ENCODE measurements around the gene C7. TPM values are rescaled to one million over a fixed set of nuclear protein-coding genes. Genes with fewer than 3 reads are reported as not detected.

The C7 gene
- polyA plus RNA-seq, 2 donors = 6.5 to 30.5 TPM

GRCh38 chr5:40958811-40959210 is 49.5 kb downstream of the C7 start:
- Histone ChIP-seq H3K9me3 (ENCODE audit: control insufficient read depth in 2 of 2, insufficient read depth in 1 of 2, low read depth in 1 of 2, low read length in 1 of 2) (peaks cover 2 to 4% of the 10 kb centered on the region in 2 donors), H3K27ac (ENCODE audit: low read depth in 2 of 2, low read length in 1 of 2) (no peak overlapping the region), H3K4me1 (ENCODE audit: control insufficient read depth in 2 of 2, insufficient read depth in 2 of 2, low read length in 1 of 2) (no peaks in the 10 kb centered on the region), H3K4me3 (ENCODE audit: low read depth in 1 of 2, low read length in 2 of 2) (no peak overlapping the region), H3K36me3 (ENCODE audit: control insufficient read depth in 2 of 2, insufficient read depth in 2 of 2, low read length in 1 of 2) (no peaks in the 10 kb centered on the region), H3K27me3 (ENCODE audit: control insufficient read depth in 1 of 2, insufficient read depth in 2 of 2, low read length in 2 of 2) (no peaks in the 10 kb centered on the region)
- WGBS, 2 donors = 79 to 82% methylated on average over 5 of the region's 5 CpGs

- Histone ChIP-seq H3K36me3 (ENCODE audit: control insufficient read depth in 2 of 2, insufficient read depth in 2 of 2, low read length in 1 of 2) (no peaks in the 10 kb centered on the region), H3K27me3 (ENCODE audit: control insufficient read depth in 1 of 2, insufficient read depth in 2 of 2, low read length in 2 of 2) (no peaks in the 10 kb centered on the region), H3K4me1 (ENCODE audit: control insufficient read depth in 2 of 2, insufficient read depth in 2 of 2, low read length in 1 of 2) (no peaks in the 10 kb centered on the region), H3K9me3 (ENCODE audit: control insufficient read depth in 2 of 2, insufficient read depth in 1 of 2, low read depth in 1 of 2, low read length in 1 of 2) (peaks cover 2 to 4% of the 10 kb centered on the region in 2 donors), H3K4me3 (ENCODE audit: low read depth in 1 of 2, low read length in 2 of 2) (no peak overlapping the region), H3K27ac (ENCODE audit: low read depth in 2 of 2, low read length in 1 of 2) (no peak overlapping the region)
- WGBS, 2 donors = 90 to 97% methylated on average over 1 of the region's 1 CpG
These were observed 50.7 kb downstream of the C7 start for GRCh38 chr5:40960037-40960436.

- Histone ChIP-seq H3K4me1 (ENCODE audit: control insufficient read depth in 2 of 2, insufficient read depth in 2 of 2, low read length in 1 of 2) (no peaks in the 10 kb centered on the region), H3K27ac (ENCODE audit: low read depth in 2 of 2, low read length in 1 of 2) (no peak overlapping the region)
- WGBS, 2 donors = 77 to 79% methylated on average over 4 of the region's 4 CpGs
These were observed 53.1 kb downstream of the C7 start for GRCh38 chr5:40962207-40962955.

GRCh38 chr5:40972434-40972833 is 63.1 kb downstream of the C7 start:
- Histone ChIP-seq H3K27ac (ENCODE audit: low read depth in 2 of 2, low read length in 1 of 2) (no peak overlapping the region), H3K4me3 (ENCODE audit: low read depth in 1 of 2, low read length in 2 of 2) (no peak overlapping the region), H3K9me3 (ENCODE audit: control insufficient read depth in 2 of 2, insufficient read depth in 1 of 2, low read depth in 1 of 2, low read length in 1 of 2) (no peaks in the 10 kb centered on the region), H3K4me1 (ENCODE audit: control insufficient read depth in 2 of 2, insufficient read depth in 2 of 2, low read length in 1 of 2) (no peaks in the 10 kb centered on the region), H3K36me3 (ENCODE audit: control insufficient read depth in 2 of 2, insufficient read depth in 2 of 2, low read length in 1 of 2) (no peaks in the 10 kb centered on the region), H3K27me3 (ENCODE audit: control insufficient read depth in 1 of 2, insufficient read depth in 2 of 2, low read length in 2 of 2) (no peaks in the 10 kb centered on the region)
- WGBS, 2 donors = 88 to 91% methylated on average over 2 of the region's 2 CpGs

More at GRCh38 chr5:40962207-40962955, 53.1 kb downstream of the C7 start:
- H3K27me3 ChIP-seq (ENCODE audit: control insufficient read depth in 1 of 2, insufficient read depth in 2 of 2, low read length in 2 of 2) = no peaks in the 10 kb centered on the region
- H3K9me3 ChIP-seq (ENCODE audit: control insufficient read depth in 2 of 2, insufficient read depth in 1 of 2, low read depth in 1 of 2, low read length in 1 of 2) = peaks cover 2 to 4% of the 10 kb centered on the region in 2 donors
- H3K36me3 ChIP-seq (ENCODE audit: control insufficient read depth in 2 of 2, insufficient read depth in 2 of 2, low read length in 1 of 2) = no peaks in the 10 kb centered on the region
- no peak overlapping the region for H3K4me3 ChIP-seq (ENCODE audit: low read depth in 1 of 2, low read length in 2 of 2)

- H3K36me3 ChIP-seq (ENCODE audit: control insufficient read depth in 2 of 2, insufficient read depth in 2 of 2, low read length in 1 of 2) = no peaks in the 10 kb centered on the region
- H3K27ac ChIP-seq (ENCODE audit: low read depth in 2 of 2, low read length in 1 of 2) = no peak overlapping the region
- no peaks in the 10 kb centered on the region for H3K9me3 ChIP-seq (ENCODE audit: control insufficient read depth in 2 of 2, insufficient read depth in 1 of 2, low read depth in 1 of 2, low read length in 1 of 2)
- 69 to 70% methylated on average over 3 of the region's 3 CpGs for WGBS, 2 donors
- no peaks in the 10 kb centered on the region for H3K27me3 ChIP-seq (ENCODE audit: control insufficient read depth in 1 of 2, insufficient read depth in 2 of 2, low read length in 2 of 2)
- H3K4me3 ChIP-seq (ENCODE audit: low read depth in 1 of 2, low read length in 2 of 2) = no peak overlapping the region
- H3K4me1 ChIP-seq (ENCODE audit: control insufficient read depth in 2 of 2, insufficient read depth in 2 of 2, low read length in 1 of 2) = no peaks in the 10 kb centered on the region
These were observed 64.2 kb downstream of the C7 start for GRCh38 chr5:40973364-40974004.

- no peak overlapping the region for H3K27ac ChIP-seq (ENCODE audit: low read depth in 2 of 2, low read length in 1 of 2)
- no peaks in the 10 kb centered on the region for H3K4me1 ChIP-seq (ENCODE audit: control insufficient read depth in 2 of 2, insufficient read depth in 2 of 2, low read length in 1 of 2)
- 80 to 86% methylated on average over 3 of the region's 3 CpGs for WGBS, 2 donors
- H3K4me3 ChIP-seq (ENCODE audit: low read depth in 1 of 2, low read length in 2 of 2) = no peak overlapping the region
- H3K36me3 ChIP-seq (ENCODE audit: control insufficient read depth in 2 of 2, insufficient read depth in 2 of 2, low read length in 1 of 2) = no peaks in the 10 kb centered on the region
- H3K27me3 ChIP-seq (ENCODE audit: control insufficient read depth in 1 of 2, insufficient read depth in 2 of 2, low read length in 2 of 2) = no peaks in the 10 kb centered on the region
- no peaks in the 10 kb centered on the region for H3K9me3 ChIP-seq (ENCODE audit: control insufficient read depth in 2 of 2, insufficient read depth in 1 of 2, low read depth in 1 of 2, low read length in 1 of 2)
These were observed 66.7 kb downstream of the C7 start for GRCh38 chr5:40976041-40976440.

- no peaks in the 10 kb centered on the region for H3K4me1 ChIP-seq (ENCODE audit: control insufficient read depth in 2 of 2, insufficient read depth in 2 of 2, low read length in 1 of 2)
- H3K36me3 ChIP-seq (ENCODE audit: control insufficient read depth in 2 of 2, insufficient read depth in 2 of 2, low read length in 1 of 2) = no peaks in the 10 kb centered on the region
- H3K27me3 ChIP-seq (ENCODE audit: control insufficient read depth in 1 of 2, insufficient read depth in 2 of 2, low read length in 2 of 2) = no peaks in the 10 kb centered on the region
- H3K9me3 ChIP-seq (ENCODE audit: control insufficient read depth in 2 of 2, insufficient read depth in 1 of 2, low read depth in 1 of 2, low read length in 1 of 2) = no peaks in the 10 kb centered on the region
- no peak overlapping the region for H3K4me3 ChIP-seq (ENCODE audit: low read depth in 1 of 2, low read length in 2 of 2)
- WGBS, 2 donors = 40 to 45% methylated on average over 3 of the region's 3 CpGs
- no peak overlapping the region for H3K27ac ChIP-seq (ENCODE audit: low read depth in 2 of 2, low read length in 1 of 2)
These were observed 67.5 kb downstream of the C7 start for GRCh38 chr5:40976836-40977235.

- no peaks in the 10 kb centered on the region for H3K9me3 ChIP-seq (ENCODE audit: control insufficient read depth in 2 of 2, insufficient read depth in 1 of 2, low read depth in 1 of 2, low read length in 1 of 2)
- H3K4me1 ChIP-seq (ENCODE audit: control insufficient read depth in 2 of 2, insufficient read depth in 2 of 2, low read length in 1 of 2) = no peaks in the 10 kb centered on the region
- no peak overlapping the region for H3K4me3 ChIP-seq (ENCODE audit: low read depth in 1 of 2, low read length in 2 of 2)
- H3K36me3 ChIP-seq (ENCODE audit: control insufficient read depth in 2 of 2, insufficient read depth in 2 of 2, low read length in 1 of 2) = no peaks in the 10 kb centered on the region
- H3K27ac ChIP-seq (ENCODE audit: low read depth in 2 of 2, low read length in 1 of 2) = no peak overlapping the region
- WGBS, 2 donors = 83 to 92% methylated on average over 9 of the region's 9 CpGs
- H3K27me3 ChIP-seq (ENCODE audit: control insufficient read depth in 1 of 2, insufficient read depth in 2 of 2, low read length in 2 of 2) = no peaks in the 10 kb centered on the region
These were observed 72.1 kb downstream of the C7 start for GRCh38 chr5:40981420-40981819.

- no peaks in the 10 kb centered on the region for H3K36me3 ChIP-seq (ENCODE audit: control insufficient read depth in 2 of 2, insufficient read depth in 2 of 2, low read length in 1 of 2)
- no peaks in the 10 kb centered on the region for H3K4me1 ChIP-seq (ENCODE audit: control insufficient read depth in 2 of 2, insufficient read depth in 2 of 2, low read length in 1 of 2)
- no peak overlapping the region for H3K27ac ChIP-seq (ENCODE audit: low read depth in 2 of 2, low read length in 1 of 2)
- no peaks in the 10 kb centered on the region for H3K27me3 ChIP-seq (ENCODE audit: control insufficient read depth in 1 of 2, insufficient read depth in 2 of 2, low read length in 2 of 2)
- 78 to 83% methylated on average over 3 of the region's 3 CpGs for WGBS, 2 donors
- no peak overlapping the region for H3K4me3 ChIP-seq (ENCODE audit: low read depth in 1 of 2, low read length in 2 of 2)
- H3K9me3 ChIP-seq (ENCODE audit: control insufficient read depth in 2 of 2, insufficient read depth in 1 of 2, low read depth in 1 of 2, low read length in 1 of 2) = no peaks in the 10 kb centered on the region
These were observed 74.5 kb downstream of the C7 start for GRCh38 chr5:40983781-40984180.

- H3K4me3 ChIP-seq (ENCODE audit: low read depth in 1 of 2, low read length in 2 of 2) = no peak overlapping the region
- no peaks in the 10 kb centered on the region for H3K9me3 ChIP-seq (ENCODE audit: control insufficient read depth in 2 of 2, insufficient read depth in 1 of 2, low read depth in 1 of 2, low read length in 1 of 2)
- no peaks in the 10 kb centered on the region for H3K4me1 ChIP-seq (ENCODE audit: control insufficient read depth in 2 of 2, insufficient read depth in 2 of 2, low read length in 1 of 2)
- no peaks in the 10 kb centered on the region for H3K27me3 ChIP-seq (ENCODE audit: control insufficient read depth in 1 of 2, insufficient read depth in 2 of 2, low read length in 2 of 2)
- no peak overlapping the region for H3K27ac ChIP-seq (ENCODE audit: low read depth in 2 of 2, low read length in 1 of 2)
- no peaks in the 10 kb centered on the region for H3K36me3 ChIP-seq (ENCODE audit: control insufficient read depth in 2 of 2, insufficient read depth in 2 of 2, low read length in 1 of 2)
- WGBS, 2 donors = 85 to 87% methylated on average over 3 of the region's 3 CpGs
These were observed 75.6 kb downstream of the C7 start for GRCh38 chr5:40984884-40985283.

Data from esophagus (tissue), 2 donors.